Upper lobe of left lung (tissue), 6 donors: Measurements from ENCODE around the gene PIGV. TPM values are rescaled to one million over a fixed set of nuclear protein-coding genes. Genes with fewer than 3 reads are reported as not detected.

Experiments
- ATAC-seq, 2 donors: fragments of 200-7000 bp; cut with Tn5 transposase; one replicate each; pipeline ENCODE4 v1.9.1; 2022; ENCODE audit warnings: mild to moderate bottlenecking in 2 of 2, moderate library complexity in 2 of 2; ENCODE audit not compliant: low FRiP score in 2 of 2
- DNase-seq, 2 donors: peaks; one replicate each; pipeline ENCODE4 v3.0.0-alpha.2; 2019 to 2020
- H3K27ac ChIP-seq, 4 donors: fragments of 200-600 bp; sonication (generic); one replicate each; pipeline ENCODE4 v1.5.1; 2016 to 2019
- H3K27me3 ChIP-seq, 4 donors: fragments of 200-600 bp; sonication (generic); one replicate each; pipeline ENCODE4 v1.5.1; 2017 to 2019
- H3K36me3 ChIP-seq, 4 donors: fragments of 200-600 bp; sonication (generic); one replicate each; pipeline ENCODE4 v1.5.1; 2016 to 2019
- H3K4me1 ChIP-seq, 4 donors: fragments of 200-600 bp; sonication (generic); one replicate each; pipeline ENCODE4 v1.5.1; 2018 to 2019
- H3K4me3 ChIP-seq, 4 donors: fragments of 200-600 bp; sonication (generic); one replicate each; pipeline ENCODE4 v1.5.1; 2017 to 2019; ENCODE audit warnings: mild to moderate bottlenecking in 2 of 4, moderate library complexity in 1 of 4
- H3K9me3 ChIP-seq, 4 donors: fragments of 200-600 bp; sonication (generic); one replicate each; pipeline ENCODE4 v1.5.1; 2018 to 2019
- CTCF ChIP-seq, 6 experiments: fragments of 450-650 bp in 4 of 6; fragments of 200-600 bp in 2 of 6; sonication (generic) in 2 of 6; IDR thresholded peaks; one replicate each; pipeline ENCODE4 v1.5.1; 2016 to 2019; ENCODE audit warnings: antibody characterized with exemption in 6 of 6
- EP300 ChIP-seq, 4 donors: sonication (generic); formaldehyde crosslinking; IDR thresholded peaks; one replicate each; pipeline ENCODE4 v1.5.1; 2017; ENCODE audit warnings: antibody characterized with exemption in 4 of 4, control low read depth in 2 of 4
- POLR2A ChIP-seq, 4 donors: fragments of 450-650 bp; IDR thresholded peaks; one replicate each; pipeline ENCODE4 v1.5.1; 2016 to 2017; ENCODE audit warnings: antibody characterized with exemption in 4 of 4, mild to moderate bottlenecking in 2 of 4
- POLR2AphosphoS5 ChIP-seq, 2 donors: sonication (generic); formaldehyde crosslinking; IDR thresholded peaks; one replicate each; pipeline ENCODE4 v1.5.1; 2017; ENCODE audit warnings: antibody characterized with exemption in 2 of 2
- WGBS, 2 donors: methylation state at CpG; one replicate each; pipeline ENCODE4 v1.1.5; 2017 to 2018; 5-methylcytosine and 5-hydroxymethylcytosine counted together
- total RNA-seq, 6 donors: library from RNA; depleted of rRNA in 4 of 6; stranded (reverse); fragments of >200 nt in 4 of 6; gene quantifications; one replicate each; pipeline versions ENCODE4 v1.1.0 to v1.2.1, GENCODE V29; 2016 to 2021
- donor health status: DM: no; HTN: no; CAD: no; lungs with moderate emphysema.
- donor health status: DM: no; HTN: yes; CAD: no; lungs with severe emphysema.

Gene PIGV
- total RNA-seq, 6 donors from 2014 or later, result 11.9 to 25.1 (median 17.5) TPM

- peaks cover 42 to 52% (median 47%) of the 10 kb centered on the region in 4 donors for H3K4me1 ChIP-seq
- no peak for ATAC-seq
Measured at GRCh38 chr1:26788515-26788785, 700 bp downstream of the PIGV start.

GRCh38 chr1:26788836-26789611 lies 1.3 kb downstream of the PIGV start:
- Histone ChIP-seq H3K27me3 (no peaks in the 10 kb centered on the region), H3K36me3 (peaks cover 0 to 14% (median 2%) of the 10 kb centered on the region in 4 donors), H3K9me3 (no peaks in the 10 kb centered on the region), H3K4me1 (peaks cover 36 to 46% (median 42%) of the 10 kb centered on the region in 4 donors), H3K4me3 (peak overlapping the region; percentile 4 to 79 (median 62)), H3K27ac (peak overlapping the region; percentile 96 to 100 (median 100))
- 1% methylated on average over 19 of the region's 19 CpGs for WGBS, 2 donors
- peak in 1 of 2 donors; percentile 93 for DNase-seq
- ATAC-seq, result peak; percentile 84 to 88
- TF ChIP-seq CTCF (IDR thresholded peaks at IDR 0.05), result peak; percentile 89 to 98 (median 94)
- peak in 1 of 4 donors; percentile 16 for TF ChIP-seq POLR2A (IDR thresholded peaks at IDR 0.05)
- TF ChIP-seq POLR2AphosphoS5 (IDR thresholded peaks at IDR 0.05), result peak; percentile 58 to 62
- no peak for TF ChIP-seq EP300 (IDR thresholded peaks at IDR 0.05)

More at GRCh38 chr1:26788515-26788785, 700 bp downstream of the PIGV start:
- TF ChIP-seq POLR2AphosphoS5 (IDR thresholded peaks at IDR 0.05) (no peak), POLR2A (IDR thresholded peaks at IDR 0.05) (no peak), CTCF (IDR thresholded peaks at IDR 0.05) (no peak), EP300 (IDR thresholded peaks at IDR 0.05) (no peak)
- H3K27me3 ChIP-seq, result no peaks in the 10 kb centered on the region
- peak in 1 of 2 donors; percentile 33 for DNase-seq
- H3K4me3 ChIP-seq, result peak overlapping the region; percentile 55 to 79 (median 68)
- 0 to 3% methylated on average over 1 to 10 of the region's 10 CpGs for WGBS, 2 donors
- no peaks in the 10 kb centered on the region for H3K9me3 ChIP-seq
- peak overlapping the region; percentile 96 to 100 (median 100) for H3K27ac ChIP-seq
- peaks cover 0 to 10% (median 0%) of the 10 kb centered on the region in 4 donors for H3K36me3 ChIP-seq

GRCh38 chr1:26789612-26789865 lies 1.8 kb downstream of the PIGV start:
- Histone ChIP-seq H3K9me3 (no peaks in the 10 kb centered on the region), H3K4me1 (peaks cover 31 to 41% (median 37%) of the 10 kb centered on the region in 4 donors), H3K36me3 (peaks cover 0 to 19% (median 7%) of the 10 kb centered on the region in 4 donors), H3K27me3 (no peaks in the 10 kb centered on the region), H3K27ac (peak overlapping the region in 2 of 4 donors; percentile 99 to 100), H3K4me3 (no peak overlapping the region)
- DNase-seq (no peak), ATAC-seq (no peak)
- no peak for TF ChIP-seq EP300 (IDR thresholded peaks at IDR 0.05)
- TF ChIP-seq CTCF (IDR thresholded peaks at IDR 0.05), result no peak
- TF ChIP-seq POLR2AphosphoS5 (IDR thresholded peaks at IDR 0.05), result no peak
- TF ChIP-seq POLR2A (IDR thresholded peaks at IDR 0.05), result no peak
- WGBS, 2 donors, result 58 to 60% methylated on average over 3 of the region's 3 CpGs

- DNase-seq (no peak), ATAC-seq (no peak)
- TF ChIP-seq POLR2AphosphoS5 (IDR thresholded peaks at IDR 0.05) (no peak), EP300 (IDR thresholded peaks at IDR 0.05) (no peak), CTCF (IDR thresholded peaks at IDR 0.05) (no peak), POLR2A (IDR thresholded peaks at IDR 0.05) (no peak)
- peaks cover 2 to 23% (median 11%) of the 10 kb centered on the region in 4 donors for H3K36me3 ChIP-seq
- H3K9me3 ChIP-seq, result no peaks in the 10 kb centered on the region
- 63 to 64% methylated on average over 4 of the region's 4 CpGs for WGBS, 2 donors
- H3K4me3 ChIP-seq, result no peak overlapping the region
- peak overlapping the region in 1 of 4 donors; percentile 99 for H3K27ac ChIP-seq
- H3K27me3 ChIP-seq, result no peaks in the 10 kb centered on the region
- H3K4me1 ChIP-seq, result peaks cover 27 to 37% (median 33%) of the 10 kb centered on the region in 4 donors
Measured at GRCh38 chr1:26789931-26790330, 2.2 kb downstream of the PIGV start.

- WGBS, 2 donors, result 64 to 72% methylated on average over 5 of the region's 5 CpGs
- Histone ChIP-seq H3K27me3 (no peaks in the 10 kb centered on the region), H3K4me1 (peaks cover 21 to 31% (median 26%) of the 10 kb centered on the region in 4 donors), H3K27ac (no peak overlapping the region), H3K36me3 (peaks cover 6 to 26% (median 16%) of the 10 kb centered on the region in 4 donors), H3K4me3 (no peak overlapping the region), H3K9me3 (no peaks in the 10 kb centered on the region)
- TF ChIP-seq POLR2AphosphoS5 (IDR thresholded peaks at IDR 0.05), result no peak
- TF ChIP-seq CTCF (IDR thresholded peaks at IDR 0.05), result no peak
- TF ChIP-seq POLR2A (IDR thresholded peaks at IDR 0.05), result no peak
- TF ChIP-seq EP300 (IDR thresholded peaks at IDR 0.05), result no peak
- ATAC-seq (no peak), DNase-seq (no peak)
Measured at GRCh38 chr1:26790551-26790953, 2.8 kb downstream of the PIGV start.
